ENCODE data around the gene DKK2. TPM values are rescaled to one million over a fixed set of nuclear protein-coding genes. Genes with fewer than 3 reads are reported as not detected.

The DKK2 gene
- total RNA-seq, 1 experiment from 2014 or later = 0.11 TPM

DNA sequence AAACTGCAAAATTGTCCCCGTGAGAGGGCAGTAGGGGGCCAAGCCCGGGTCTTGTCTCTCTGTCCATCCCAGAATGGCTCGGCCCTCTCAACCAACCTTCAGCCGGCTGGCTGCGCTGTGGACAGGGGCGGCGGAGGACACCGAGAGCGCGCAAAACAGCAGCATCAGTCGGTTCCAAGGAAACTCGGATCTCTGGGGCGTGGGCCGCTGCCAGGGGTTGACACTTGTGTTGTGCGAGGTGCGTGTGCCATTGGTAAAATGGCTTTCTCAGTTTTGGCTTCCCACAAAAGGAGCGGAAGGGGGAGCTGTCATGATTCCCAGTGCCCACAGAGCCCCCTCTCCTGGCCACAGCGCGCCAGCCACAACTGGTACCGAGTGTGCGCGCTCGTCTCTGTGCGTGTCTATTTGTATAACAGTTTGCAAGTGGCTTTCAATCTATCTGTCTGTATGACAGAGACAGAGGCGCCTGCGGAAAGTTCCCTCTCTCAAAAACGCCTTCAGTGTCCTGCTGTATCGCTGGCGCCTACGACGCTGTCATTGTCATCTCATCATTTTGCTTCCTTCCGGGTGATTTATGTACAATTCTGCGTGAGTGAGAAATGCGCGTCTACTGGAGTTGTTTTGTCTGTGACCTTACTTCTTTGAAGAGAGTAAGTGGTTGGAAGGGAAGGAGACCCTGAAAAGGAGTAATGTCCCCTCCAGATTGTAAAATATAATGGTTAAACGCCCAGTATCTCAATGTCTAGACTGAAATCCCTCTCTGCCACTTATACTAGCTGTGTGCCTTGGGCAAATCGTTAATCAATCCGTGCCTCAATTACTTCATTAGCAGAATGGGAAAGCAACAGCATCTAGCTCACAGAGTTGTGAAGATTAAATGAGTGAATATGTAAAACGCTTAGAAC, 1.8 kb downstream of the DKK2 start:
- Mint-ChIP-seq H3K4me3 (peak overlapping the region; percentile 78 to 93), H3K27ac (no peak overlapping the region)
- no peak overlapping the region for H2BK5ac ChIP-seq (ENCODE audit: insufficient read length, low read length)

More for the DNA sequence above, 1.8 kb downstream of the DKK2 start:
- Histone ChIP-seq H2BK15ac (ENCODE audit: low read depth, low read length) (no peak overlapping the region), H3K4me1 (ENCODE audit: insufficient read depth, low read length) (peaks cover 3% of the 10 kb centered on the region; the same call in 1 of the 2 replicates), H3K4me2 (ENCODE audit: insufficient read depth, insufficient read length, low read length) (peak overlapping the region; percentile 82), H4K91ac (ENCODE audit: insufficient read length, low read depth, low read length) (no peak overlapping the region), H3K23me2 (ENCODE audit: insufficient read length, low read depth, low read length, poor library complexity, severe bottlenecking) (peaks cover 30% of the 10 kb centered on the region), H3K9me3 (ENCODE audit: control insufficient read depth, low read depth, low read length) (no peaks in the 10 kb centered on the region), H2AK5ac (ENCODE audit: insufficient read length, low read length) (no peak overlapping the region), H3K56ac (ENCODE audit: insufficient read length, low read depth, low read length) (no peak overlapping the region), H3K79me1 (ENCODE audit: insufficient read depth, low read depth, low read length, poor library complexity, severe bottlenecking) (no peaks in the 10 kb centered on the region), H3K27ac (ENCODE audit: insufficient read length, low read depth, low read length) (no peak overlapping the region), H3K23ac (ENCODE audit: insufficient read length, low read depth, low read length) (no peak overlapping the region), H4K20me1 (ENCODE audit: control insufficient read depth, insufficient read depth, insufficient read length) (no peaks in the 10 kb centered on the region), H4K8ac (replicated peaks; ENCODE audit: insufficient read length, low read depth, low read length) (no peak overlapping the region), H4K5ac (ENCODE audit: insufficient read length, low read depth, low read length) (no peak overlapping the region), H3K27me3 (ENCODE audit: insufficient read depth, low read length) (peaks cover 33% of the 10 kb centered on the region), H3K4ac (ENCODE audit: low read depth, low read length) (no peak overlapping the region), H2BK120ac (ENCODE audit: low read depth, low read length, poor library complexity, severe bottlenecking) (no peak overlapping the region), H2AFZ (ENCODE audit: low read length) (no peak overlapping the region), H3K14ac (ENCODE audit: insufficient read depth, low read length) (no peak overlapping the region), H3K9ac (ENCODE audit: extremely low read depth, insufficient read length, low read length) (no peak overlapping the region), H3T11ph (ENCODE audit: low read length) (no peak overlapping the region), H2BK20ac (ENCODE audit: low read depth, low read length, poor library complexity, severe bottlenecking) (no peak overlapping the region), H3K79me2 (ENCODE audit: insufficient read depth, low read length) (no peaks in the 10 kb centered on the region), H3K18ac (ENCODE audit: insufficient read length, low read depth, low read length) (no peak overlapping the region), H2BK12ac (ENCODE audit: insufficient read length, low read depth, low read length) (no peak overlapping the region)
- peaks cover 0 to 2% of the 10 kb centered on the region in 2 experiments; a peak in 2 of 5 replicates for H3K9me3 Mint-ChIP-seq
- no peaks in the 10 kb centered on the region; a peak in 1 of 7 replicates for H3K36me3 Mint-ChIP-seq (ENCODE audit: insufficient read depth in 1 of 3, low read depth in 3 of 3)
- peak; percentile 75 for DNase-seq
- H3K27me3 Mint-ChIP-seq (ENCODE audit: low read depth) = peaks cover 62% of the 10 kb centered on the region
- TF ChIP-seq, protein P1, sequence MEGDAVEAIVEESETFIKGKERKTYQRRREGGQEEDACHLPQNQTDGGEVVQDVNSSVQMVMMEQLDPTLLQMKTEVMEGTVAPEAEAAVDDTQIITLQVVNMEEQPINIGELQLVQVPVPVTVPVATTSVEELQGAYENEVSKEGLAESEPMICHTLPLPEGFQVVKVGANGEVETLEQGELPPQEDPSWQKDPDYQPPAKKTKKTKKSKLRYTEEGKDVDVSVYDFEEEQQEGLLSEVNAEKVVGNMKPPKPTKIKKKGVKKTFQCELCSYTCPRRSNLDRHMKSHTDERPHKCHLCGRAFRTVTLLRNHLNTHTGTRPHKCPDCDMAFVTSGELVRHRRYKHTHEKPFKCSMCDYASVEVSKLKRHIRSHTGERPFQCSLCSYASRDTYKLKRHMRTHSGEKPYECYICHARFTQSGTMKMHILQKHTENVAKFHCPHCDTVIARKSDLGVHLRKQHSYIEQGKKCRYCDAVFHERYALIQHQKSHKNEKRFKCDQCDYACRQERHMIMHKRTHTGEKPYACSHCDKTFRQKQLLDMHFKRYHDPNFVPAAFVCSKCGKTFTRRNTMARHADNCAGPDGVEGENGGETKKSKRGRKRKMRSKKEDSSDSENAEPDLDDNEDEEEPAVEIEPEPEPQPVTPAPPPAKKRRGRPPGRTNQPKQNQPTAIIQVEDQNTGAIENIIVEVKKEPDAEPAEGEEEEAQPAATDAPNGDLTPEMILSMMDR (conservative IDR thresholded peaks at IDR 0.05) = peak; percentile 73
- H3K4me1 Mint-ChIP-seq = peaks cover 34 to 40% of the 10 kb centered on the region in 2 experiments
- WGBS (ENCODE audit: extremely low coverage, insufficient read length, low lambda C conversion rate) = no CpG with 5 or more reads among the region's 39 CpGs
